ENCODE measurements around the gene RAB35. TPM values are rescaled to one million over a fixed set of nuclear protein-coding genes. Genes with fewer than 3 reads are reported as not detected.

The RAB35 gene
- total RNA-seq, 1 donor from 2014 or later: 39.2 TPM

- H3K36me3 ChIP-seq: peaks cover 89 to 94% of the 10 kb centered on the region in 2 donors
- H3K4me1 ChIP-seq: no peaks in the 10 kb centered on the region
- no peaks in the 10 kb centered on the region for H3K9me3 ChIP-seq
- no peak for TF ChIP-seq CTCF (IDR thresholded peaks at IDR 0.05)
- no peak overlapping the region for H3K27ac ChIP-seq
- H3K4me3 ChIP-seq: no peak overlapping the region
- H3K27me3 ChIP-seq: no peaks in the 10 kb centered on the region
- no peak for DNase-seq (ENCODE audit: low spot score in 2 of 2)
- intact Hi-C loops (cut with DNase I): no loop called here
Observed at GRCh38 chr12:120148011-120148410, 31.5 kb upstream of the RAB35 start.

DNA sequence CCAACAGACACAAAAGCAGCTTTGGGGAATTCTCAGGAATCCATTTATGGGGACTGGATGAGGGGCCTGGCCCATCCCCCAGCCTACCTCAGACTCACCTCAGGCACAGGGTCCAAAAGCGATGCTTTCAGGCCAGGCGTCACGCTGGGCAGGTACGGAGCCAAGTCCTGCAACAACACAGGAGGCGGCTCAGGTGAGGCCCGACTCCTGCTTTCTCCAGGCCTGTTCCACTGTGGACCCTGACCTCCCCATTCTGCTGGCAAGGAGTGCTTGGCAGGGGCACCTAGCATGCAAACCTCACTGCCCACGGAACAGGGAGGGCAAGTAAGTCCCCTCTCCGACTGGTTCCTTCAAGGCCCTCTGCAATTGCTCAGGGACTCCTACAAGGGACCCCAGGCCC lies 28.6 kb upstream of the RAB35 start:
- DNase-seq (ENCODE audit: low spot score in 2 of 2): no peak
- peaks cover 95 to 96% of the 10 kb centered on the region in 2 donors for H3K36me3 ChIP-seq

DNA sequence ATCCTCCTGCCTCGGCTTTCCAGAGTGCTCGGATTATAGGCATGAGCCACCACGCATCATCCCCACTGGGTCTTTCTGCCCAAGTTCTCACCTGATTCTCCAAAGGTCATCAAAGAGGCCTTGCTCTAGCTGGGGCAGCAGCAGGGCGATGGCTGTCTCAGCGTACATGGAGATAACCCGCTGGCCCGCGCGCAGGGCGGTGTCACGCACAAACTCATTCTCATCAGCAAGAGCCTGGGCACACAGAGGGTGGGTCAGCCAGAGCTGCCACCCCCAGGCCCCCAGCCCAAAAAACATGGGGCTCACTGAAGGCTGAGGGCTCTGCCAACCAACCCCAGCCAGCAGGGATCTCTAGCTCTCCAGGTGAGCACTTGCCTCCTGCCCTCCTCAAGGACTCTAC lies 27.7 kb upstream of the RAB35 start:
- intact Hi-C loops (cut with DNase I): no loop called here
- Histone ChIP-seq H3K27me3 (no peaks in the 10 kb centered on the region), H3K4me1 (no peaks in the 10 kb centered on the region), H3K27ac (no peak overlapping the region), H3K9me3 (no peaks in the 10 kb centered on the region), H3K4me3 (no peak overlapping the region), H3K36me3 (peaks cover 95 to 96% of the 10 kb centered on the region in 2 donors)
- no peak for DNase-seq (ENCODE audit: low spot score in 2 of 2)
- TF ChIP-seq CTCF (IDR thresholded peaks at IDR 0.05): no peak

More for the DNA sequence above, 28.6 kb upstream of the RAB35 start:
- H3K9me3 ChIP-seq: no peaks in the 10 kb centered on the region
- TF ChIP-seq CTCF (IDR thresholded peaks at IDR 0.05): no peak
- no peaks in the 10 kb centered on the region for H3K4me1 ChIP-seq
- H3K27me3 ChIP-seq: no peaks in the 10 kb centered on the region
- H3K4me3 ChIP-seq: no peak overlapping the region
- intact Hi-C loops (cut with DNase I): no loop called here
- H3K27ac ChIP-seq: no peak overlapping the region

DNA sequence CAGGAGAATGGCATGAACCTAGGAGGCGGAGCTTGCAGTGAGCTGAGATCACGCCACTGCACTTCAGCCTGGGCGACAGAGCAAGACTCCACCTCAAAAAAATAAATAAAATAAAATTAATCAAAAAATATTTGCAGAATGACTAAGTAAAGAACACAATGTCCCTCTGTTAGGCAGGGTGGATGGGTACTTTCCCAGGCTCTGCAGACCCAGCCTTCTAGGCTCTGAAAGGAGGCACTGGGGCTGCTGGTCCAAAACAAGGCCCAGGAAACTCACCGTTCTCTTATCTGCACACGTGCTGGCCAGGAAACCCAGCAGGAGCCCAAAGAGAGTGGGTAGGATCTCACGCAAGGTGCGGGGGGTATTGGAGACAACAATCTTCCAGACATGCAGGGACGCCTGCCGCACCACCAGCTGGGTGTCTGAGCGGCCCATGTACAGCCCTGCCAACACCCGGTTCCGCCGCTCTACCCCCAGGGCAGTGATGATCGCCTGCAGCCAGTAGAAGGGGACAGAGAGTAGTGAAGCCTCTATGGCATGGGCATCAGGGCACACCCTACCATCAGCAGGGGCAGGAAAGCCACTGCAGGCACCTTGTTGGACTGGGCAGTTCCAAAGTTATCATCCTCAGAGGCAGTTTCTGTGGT lies 25.8 kb upstream of the RAB35 start:
- intact Hi-C loops (cut with DNase I): no loop called here
- TF ChIP-seq CTCF (IDR thresholded peaks at IDR 0.05): no peak
- DNase-seq (ENCODE audit: low spot score in 2 of 2): no peak
- no peaks in the 10 kb centered on the region for H3K27me3 ChIP-seq
- H3K36me3 ChIP-seq: peaks cover 96 to 97% of the 10 kb centered on the region in 2 donors
- H3K4me1 ChIP-seq: no peaks in the 10 kb centered on the region
- H3K9me3 ChIP-seq: no peaks in the 10 kb centered on the region
- no peak overlapping the region for H3K4me3 ChIP-seq
- no peak overlapping the region for H3K27ac ChIP-seq

DNA sequence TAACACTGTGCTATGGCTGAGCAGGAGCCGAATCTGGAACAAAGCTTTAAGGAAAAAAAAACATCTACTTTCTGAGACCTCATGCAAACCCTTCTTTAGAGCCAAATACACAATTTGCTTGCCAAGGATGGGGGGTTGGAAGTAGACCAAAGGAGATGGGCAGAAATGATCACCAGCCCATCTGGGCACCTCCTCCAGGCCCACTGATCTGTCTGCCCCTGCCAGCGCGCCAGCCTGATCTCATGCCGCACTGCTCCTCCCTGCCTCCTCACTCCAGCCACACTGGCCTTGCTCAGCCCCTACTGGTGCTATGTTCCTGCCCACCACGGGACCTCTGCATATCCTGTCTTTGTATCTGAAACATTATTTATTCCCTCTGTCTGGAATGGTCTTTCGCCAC lies 24.8 kb upstream of the RAB35 start:
- H3K4me3 ChIP-seq: no peak overlapping the region
- no peak for TF ChIP-seq CTCF (IDR thresholded peaks at IDR 0.05)
- no peak overlapping the region for H3K27ac ChIP-seq
- H3K9me3 ChIP-seq: no peaks in the 10 kb centered on the region
- peaks cover 96 to 97% of the 10 kb centered on the region in 2 donors for H3K36me3 ChIP-seq
- DNase-seq (ENCODE audit: low spot score in 2 of 2): no peak
- intact Hi-C loops (cut with DNase I): no loop called here
- no peaks in the 10 kb centered on the region for H3K4me1 ChIP-seq
- no peaks in the 10 kb centered on the region for H3K27me3 ChIP-seq

DNA sequence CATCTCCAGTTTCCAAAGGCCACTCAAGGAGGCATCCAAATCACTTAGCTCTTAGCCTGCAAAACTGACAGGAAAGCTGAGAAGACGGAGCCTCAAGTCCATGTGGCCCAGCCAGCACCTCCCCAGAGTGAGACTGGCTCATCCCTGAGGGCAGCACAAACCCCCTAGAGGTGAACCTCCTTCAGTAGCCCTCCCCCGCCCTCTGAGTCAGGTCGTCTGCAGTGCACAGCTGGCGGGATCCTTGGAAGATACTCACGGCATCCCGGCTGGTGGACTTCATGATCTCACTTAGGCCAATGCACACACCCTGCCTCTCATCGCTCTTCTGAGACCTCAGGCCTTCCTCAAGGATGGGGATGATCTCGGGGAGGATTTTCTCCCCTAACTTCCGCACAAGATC lies 24.1 kb upstream of the RAB35 start:
- H3K27me3 ChIP-seq: no peaks in the 10 kb centered on the region
- H3K27ac ChIP-seq: no peak overlapping the region
- no peak overlapping the region for H3K4me3 ChIP-seq
- no peaks in the 10 kb centered on the region for H3K9me3 ChIP-seq
- no peak for TF ChIP-seq CTCF (IDR thresholded peaks at IDR 0.05)
- DNase-seq (ENCODE audit: low spot score in 2 of 2): no peak
- intact Hi-C loops (cut with DNase I): no loop called here
- no peaks in the 10 kb centered on the region for H3K4me1 ChIP-seq
- peaks cover 99 to 100% of the 10 kb centered on the region in 2 donors for H3K36me3 ChIP-seq
